Spleen (tissue), 7 donors: Measurements from ENCODE around the gene TMEM127.

Experiments used
- POLR2A ChIP-seq, 3 donors: fragments of 450-650 bp; IDR thresholded peaks; one replicate each; pipeline ENCODE4 v1.5.1; 2017; ENCODE audit warnings: antibody characterized with exemption in 3 of 3, mild to moderate bottlenecking in 1 of 3
- POLR2AphosphoS5 ChIP-seq, 3 donors: sonication (generic); formaldehyde crosslinking; IDR thresholded peaks; one replicate each; pipeline ENCODE4 v1.5.1; 2017; ENCODE audit warnings: antibody characterized with exemption in 3 of 3
- TF ChIP-seq, protein P1 (sequence below), 11 experiments: fragments of 200-600 bp in 7 of 11; fragments of 450-650 bp in 4 of 11; sonication (generic) in 4 of 11; IDR thresholded peaks in 8 of 11; conservative IDR thresholded peaks in 3 of 11; 1 replicate in 7 of 11; 2 replicates in 4 of 11; pipeline versions ENCODE4 v1.4.0 to v1.8.0; 2016 to 2021; ENCODE audit warnings: antibody characterized with exemption in 11 of 11, inconsistent platforms in 4 of 11, mild to moderate bottlenecking in 1 of 11
- donor health status: DM: no; HTN: no; CAD: no; lungs with moderate emphysema.
- donor health status: DM: no; HTN: no; CAD: no.
- donor health status: DM: no; HTN: no; CAD: no.

DNA sequence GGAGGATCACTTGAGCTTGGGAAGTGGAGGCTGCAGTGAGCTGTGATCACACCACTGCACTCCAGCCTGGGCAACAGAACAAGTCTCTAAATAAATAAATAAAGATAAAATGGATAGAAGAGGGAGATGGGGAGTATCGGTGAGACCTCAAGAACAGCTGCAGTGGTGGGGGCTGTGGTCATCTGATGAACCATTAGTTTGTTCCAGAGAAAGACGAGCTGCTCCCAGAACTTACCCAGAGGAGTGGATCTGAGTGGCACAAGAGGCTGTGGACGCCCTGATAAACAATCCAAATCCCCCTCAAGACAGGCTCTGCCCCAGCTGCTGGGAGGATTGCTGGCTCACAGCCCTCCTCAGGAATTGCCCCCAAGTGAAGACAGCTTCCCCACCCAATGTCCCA, 26.7 kb downstream of the TMEM127 start:
- TF ChIP-seq, protein P1, sequence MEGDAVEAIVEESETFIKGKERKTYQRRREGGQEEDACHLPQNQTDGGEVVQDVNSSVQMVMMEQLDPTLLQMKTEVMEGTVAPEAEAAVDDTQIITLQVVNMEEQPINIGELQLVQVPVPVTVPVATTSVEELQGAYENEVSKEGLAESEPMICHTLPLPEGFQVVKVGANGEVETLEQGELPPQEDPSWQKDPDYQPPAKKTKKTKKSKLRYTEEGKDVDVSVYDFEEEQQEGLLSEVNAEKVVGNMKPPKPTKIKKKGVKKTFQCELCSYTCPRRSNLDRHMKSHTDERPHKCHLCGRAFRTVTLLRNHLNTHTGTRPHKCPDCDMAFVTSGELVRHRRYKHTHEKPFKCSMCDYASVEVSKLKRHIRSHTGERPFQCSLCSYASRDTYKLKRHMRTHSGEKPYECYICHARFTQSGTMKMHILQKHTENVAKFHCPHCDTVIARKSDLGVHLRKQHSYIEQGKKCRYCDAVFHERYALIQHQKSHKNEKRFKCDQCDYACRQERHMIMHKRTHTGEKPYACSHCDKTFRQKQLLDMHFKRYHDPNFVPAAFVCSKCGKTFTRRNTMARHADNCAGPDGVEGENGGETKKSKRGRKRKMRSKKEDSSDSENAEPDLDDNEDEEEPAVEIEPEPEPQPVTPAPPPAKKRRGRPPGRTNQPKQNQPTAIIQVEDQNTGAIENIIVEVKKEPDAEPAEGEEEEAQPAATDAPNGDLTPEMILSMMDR (IDR thresholded peaks at IDR 0.05 in 8 of 11, conservative IDR thresholded peaks at IDR 0.05 in 3 of 11), result no peak
- no peak for TF ChIP-seq POLR2AphosphoS5 (IDR thresholded peaks at IDR 0.05)
- no peak for TF ChIP-seq POLR2A (IDR thresholded peaks at IDR 0.05)
